Measurements from ENCODE around the gene GARIN6.

Gene GARIN6

GRCh38 chr12:99680276-99680675 is 32.7 kb downstream of the GARIN6 start:
- Histone ChIP-seq H3K79me2 (ENCODE audit: insufficient read depth, low read length) (no peaks in the 10 kb centered on the region), H3K4me2 (ENCODE audit: low read length) (no peak overlapping the region), H3K27ac (ENCODE audit: low read depth, low read length, poor library complexity, severe bottlenecking) (no peak overlapping the region), H2AFZ (ENCODE audit: low read length) (no peak overlapping the region), H3K9ac (ENCODE audit: low read length) (no peak overlapping the region), H3F3A (ENCODE audit: insufficient read depth, low read length) (no peaks in the 10 kb centered on the region), H4K20me1 (ENCODE audit: insufficient read depth, low read length) (no peaks in the 10 kb centered on the region), H3K36me3 (ENCODE audit: insufficient read depth, low read length) (no peaks in the 10 kb centered on the region), H3K9me3 (ENCODE audit: low read length) (no peaks in the 10 kb centered on the region), H3K4me3 (ENCODE audit: low read depth, low read length, poor library complexity, severe bottlenecking) (no peak overlapping the region), H3K4me1 (ENCODE audit: insufficient read depth, low read length, severe bottlenecking) (no peaks in the 10 kb centered on the region), H3K27me3 (ENCODE audit: insufficient read depth, low read length) (no peaks in the 10 kb centered on the region), H3K9me2 (ENCODE audit: low read depth, low read length) (no peaks in the 10 kb centered on the region)
- no peak for TF ChIP-seq EZH2 (IDR thresholded peaks at IDR 0.05; ENCODE audit: borderline replicate concordance, low read length)
- no peak for TF ChIP-seq CTCF (IDR thresholded peaks at IDR 0.05; ENCODE audit: low read length)

DNA sequence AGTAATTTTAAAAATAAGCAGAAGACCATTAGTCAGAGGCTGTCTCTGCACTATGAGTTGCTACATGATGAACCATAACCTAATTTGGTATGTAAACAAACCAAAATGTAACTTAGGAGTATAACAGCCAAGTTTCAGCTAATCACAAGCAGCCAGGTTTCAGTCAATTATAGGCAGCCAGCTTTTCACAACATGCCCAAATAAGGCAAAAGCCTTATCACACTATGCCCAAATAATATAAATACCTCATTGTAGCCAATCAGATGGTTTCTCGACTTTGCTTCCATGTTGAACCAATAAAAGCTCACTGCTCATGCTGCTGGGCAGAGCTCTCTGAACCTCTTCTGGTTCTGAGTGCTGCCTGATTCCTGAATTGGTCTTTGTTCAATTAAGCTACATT is 38.6 kb downstream of the GARIN6 start:
- H3K4me1 ChIP-seq (ENCODE audit: insufficient read depth, low read length, severe bottlenecking), result no peaks in the 10 kb centered on the region
- no peaks in the 10 kb centered on the region for H3K9me3 ChIP-seq (ENCODE audit: low read length)
- no peak overlapping the region for H3K4me3 ChIP-seq (ENCODE audit: low read depth, low read length, poor library complexity, severe bottlenecking)
- H3K4me2 ChIP-seq (ENCODE audit: low read length), result no peak overlapping the region
- H3F3A ChIP-seq (ENCODE audit: insufficient read depth, low read length), result no peaks in the 10 kb centered on the region
- no peaks in the 10 kb centered on the region for H3K27me3 ChIP-seq (ENCODE audit: insufficient read depth, low read length)
- no peaks in the 10 kb centered on the region for H3K9me2 ChIP-seq (ENCODE audit: low read depth, low read length)
- no peak overlapping the region for H3K27ac ChIP-seq (ENCODE audit: low read depth, low read length, poor library complexity, severe bottlenecking)
- no peaks in the 10 kb centered on the region for H3K79me2 ChIP-seq (ENCODE audit: insufficient read depth, low read length)
- no peak overlapping the region for H2AFZ ChIP-seq (ENCODE audit: low read length)
- TF ChIP-seq EZH2 (IDR thresholded peaks at IDR 0.05; ENCODE audit: borderline replicate concordance, low read length), result no peak
- no peak for TF ChIP-seq CTCF (IDR thresholded peaks at IDR 0.05; ENCODE audit: low read length)
- no peaks in the 10 kb centered on the region for H4K20me1 ChIP-seq (ENCODE audit: insufficient read depth, low read length)
- no peaks in the 10 kb centered on the region for H3K36me3 ChIP-seq (ENCODE audit: insufficient read depth, low read length)
- H3K9ac ChIP-seq (ENCODE audit: low read length), result no peak overlapping the region

DNA sequence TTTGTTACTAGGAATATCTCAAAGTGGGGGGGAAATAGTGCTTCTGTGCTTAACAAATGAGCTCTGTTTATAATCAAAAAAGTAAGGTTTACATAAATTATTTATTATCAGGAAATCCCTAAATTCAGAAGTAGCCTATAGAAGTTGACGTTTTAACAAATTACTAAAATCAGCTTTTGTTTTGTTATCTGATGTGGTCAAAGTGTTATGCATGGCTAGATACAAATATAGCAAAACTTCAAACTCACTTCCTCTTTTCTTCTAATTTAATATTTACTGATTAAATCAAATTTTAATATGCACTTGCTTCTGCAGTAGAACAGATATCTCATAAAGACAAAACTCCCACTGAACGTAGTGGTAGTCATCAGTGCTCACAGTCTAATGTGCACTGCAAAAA is 47.5 kb downstream of the GARIN6 start:
- H4K20me1 ChIP-seq (ENCODE audit: insufficient read depth, low read length), result no peaks in the 10 kb centered on the region
- no peak overlapping the region for H3K4me2 ChIP-seq (ENCODE audit: low read length)
- H3K9me2 ChIP-seq (ENCODE audit: low read depth, low read length), result no peaks in the 10 kb centered on the region; the same call in 1 of the 2 replicates
- H3K79me2 ChIP-seq (ENCODE audit: insufficient read depth, low read length), result no peaks in the 10 kb centered on the region
- H2AFZ ChIP-seq (ENCODE audit: low read length), result no peak overlapping the region
- H3K9me3 ChIP-seq (ENCODE audit: low read length), result no peaks in the 10 kb centered on the region
- no peaks in the 10 kb centered on the region for H3F3A ChIP-seq (ENCODE audit: insufficient read depth, low read length)
- no peak overlapping the region for H3K9ac ChIP-seq (ENCODE audit: low read length)
- H3K36me3 ChIP-seq (ENCODE audit: insufficient read depth, low read length), result no peaks in the 10 kb centered on the region
- H3K4me3 ChIP-seq (ENCODE audit: low read depth, low read length, poor library complexity, severe bottlenecking), result no peak overlapping the region
- TF ChIP-seq CTCF (IDR thresholded peaks at IDR 0.05; ENCODE audit: low read length) (no peak), EZH2 (IDR thresholded peaks at IDR 0.05; ENCODE audit: borderline replicate concordance, low read length) (no peak)
- no peak overlapping the region for H3K27ac ChIP-seq (ENCODE audit: low read depth, low read length, poor library complexity, severe bottlenecking)
- H3K27me3 ChIP-seq (ENCODE audit: insufficient read depth, low read length), result no peaks in the 10 kb centered on the region; the same call in 1 of the 2 replicates
- H3K4me1 ChIP-seq (ENCODE audit: insufficient read depth, low read length, severe bottlenecking), result no peaks in the 10 kb centered on the region
